IMR-90 (cell line): Measurements from ENCODE around the gene RNASE4. TPM values are rescaled to one million over a fixed set of nuclear protein-coding genes. Genes with fewer than 3 reads are reported as not detected.

Source experiments
- ATAC-seq: fragments of 200-7000 bp; cut with Tn5 transposase; 2 replicates; pipeline ENCODE4 v1.9.1; 2020; ENCODE audit warnings: low read depth, mild to moderate bottlenecking, moderate library complexity
- BruUV-seq: library from RNA; stranded (reverse); fragments of 400-500 nt; replicated peaks from 2 replicates; lab custom pipeline; 2021; lab: Mats Ljungman, UMichigan
- CTCF ChIA-PET: fragments of 300-600 bp; formaldehyde crosslinking; extraction: SDS; loops from one replicate; lab custom pipeline; 2021; ENCODE audit warnings: antibody characterized with exemption; lab: Yijun Ruan, JAX
- POLR2A ChIA-PET: fragments of 300-600 bp; sonication (Branson Sonifier 250); formaldehyde crosslinking; loops from one replicate; lab custom pipeline; 2022; ENCODE audit warnings: antibody characterized with exemption; ENCODE audit not compliant: unreplicated experiment; lab: Charles Lee
- DNase-seq: peaks from one replicate; pipeline ENCODE4 v3.0.0; 2013
- H2AFZ ChIP-seq: replicated peaks from 2 replicates; pipeline ENCODE3; 2013; ENCODE audit warnings: low read length, mild to moderate bottlenecking; ENCODE audit not compliant: poor library complexity
- H2AK5ac ChIP-seq: 2 replicates; pipeline ENCODE4 v1.6.1; 2013; ENCODE audit warnings: low read depth, low read length, inconsistent platforms
- H2AK9ac ChIP-seq: replicated peaks from 2 replicates; pipeline ENCODE3; 2013; ENCODE audit warnings: mild to moderate bottlenecking, low read depth, low read length, moderate library complexity; ENCODE audit not compliant: poor library complexity
- H2BK120ac ChIP-seq: 2 replicates; pipeline ENCODE4 v1.6.1; 2013; ENCODE audit warnings: low read depth, low read length, inconsistent platforms
- H2BK15ac ChIP-seq: 3 replicates; pipeline ENCODE4 v1.6.1; 2013; ENCODE audit warnings: low read depth, low read length, inconsistent platforms
- H2BK20ac ChIP-seq: 2 replicates; pipeline ENCODE4 v1.6.1; 2013; ENCODE audit warnings: low read depth, mild to moderate bottlenecking, inconsistent platforms, low read length, moderate library complexity
- H2BK5ac ChIP-seq: 2 replicates; pipeline ENCODE4 v1.6.1; 2013; ENCODE audit warnings: mild to moderate bottlenecking, low read depth, low read length, inconsistent platforms; ENCODE audit not compliant: poor library complexity, severe bottlenecking
- H3K14ac ChIP-seq: replicated peaks from 2 replicates; pipeline ENCODE4 v1.6.1; 2013; ENCODE audit warnings: low read depth, low read length, inconsistent platforms
- H3K18ac ChIP-seq: 2 replicates; pipeline ENCODE4 v1.6.1; 2013; ENCODE audit warnings: low read depth, low read length, control low read depth
- H3K23ac ChIP-seq: 2 replicates; pipeline ENCODE4 v1.6.1; 2013; ENCODE audit warnings: low read depth, low read length, inconsistent platforms
- H3K27ac ChIP-seq: 2 replicates; pipeline ENCODE4 v1.5.1; 2013; ENCODE audit warnings: mild to moderate bottlenecking, control low read depth, low read length; ENCODE audit not compliant: insufficient read depth
- H3K27me3 ChIP-seq: 2 replicates; pipeline ENCODE4 v1.6.1; 2013; ENCODE audit warnings: low read length; ENCODE audit not compliant: control insufficient read depth, insufficient read depth
- H3K36me3 ChIP-seq: 2 replicates; pipeline ENCODE4 v1.6.1; 2013; ENCODE audit warnings: low read length, mixed read lengths; ENCODE audit not compliant: control insufficient read depth, insufficient read depth
- H3K4ac ChIP-seq: 2 replicates; pipeline ENCODE4 v1.6.1; 2013; ENCODE audit warnings: low read depth, low read length, inconsistent platforms
- H3K4me1 ChIP-seq: 2 replicates; pipeline ENCODE4 v1.6.1; 2013; ENCODE audit warnings: low read length, mixed read lengths; ENCODE audit not compliant: control insufficient read depth, insufficient read depth
- H3K4me2 ChIP-seq: 2 replicates; pipeline ENCODE4 v1.6.1; 2013; ENCODE audit warnings: low read depth, mild to moderate bottlenecking, control low read depth, low read length, moderate library complexity
- H3K4me3 ChIP-seq: 2 replicates; pipeline ENCODE4 v1.5.1; 2013; ENCODE audit warnings: low read depth, mild to moderate bottlenecking, control low read depth, low read length, moderate library complexity; ENCODE audit not compliant: insufficient read depth
- H3K56ac ChIP-seq: 2 replicates; pipeline ENCODE4 v1.6.1; 2013; ENCODE audit warnings: low read length, inconsistent platforms; ENCODE audit not compliant: insufficient read depth; ENCODE audit errors: extremely low read depth
- H3K79me1 ChIP-seq, 2 experiments: 2 replicates each; pipeline ENCODE4 v1.6.1; 2013; ENCODE audit warnings: low read length in 2 of 2, inconsistent platforms in 1 of 2, low read depth in 1 of 2
- H3K9ac ChIP-seq: 2 replicates; pipeline ENCODE4 v1.6.1; 2013; ENCODE audit warnings: low read depth, low read length, control low read depth
- H3K9me1 ChIP-seq: 2 replicates; pipeline ENCODE4 v1.6.1; 2013; ENCODE audit warnings: low read length, inconsistent platforms; ENCODE audit not compliant: insufficient read depth
- H3K9me3 ChIP-seq: 2 replicates; pipeline ENCODE4 v1.6.1; 2013; ENCODE audit warnings: low read length; ENCODE audit not compliant: control insufficient read depth, insufficient read depth
- H4K20me1 ChIP-seq: 2 replicates; pipeline ENCODE4 v1.6.1; 2013; ENCODE audit warnings: low read length, inconsistent platforms; ENCODE audit not compliant: insufficient read depth
- H4K5ac ChIP-seq: 2 replicates; pipeline ENCODE4 v1.6.1; 2013; ENCODE audit warnings: mild to moderate bottlenecking, low read depth, low read length, control low read depth
- H4K8ac ChIP-seq, 2 experiments: 2 replicates each; pipeline ENCODE4 v1.6.1; 2013; ENCODE audit warnings: low read depth in 2 of 2, low read length in 2 of 2, control low read depth in 1 of 2, inconsistent platforms in 1 of 2
- H4K91ac ChIP-seq: 2 replicates; pipeline ENCODE4 v1.6.1; 2013; ENCODE audit warnings: low read depth, low read length, inconsistent platforms; ENCODE audit not compliant: insufficient read depth
- CEBPB ChIP-seq: IDR thresholded peaks from 2 replicates; pipeline ENCODE4 v1.6.1; 2012; ENCODE audit warnings: low read depth, low read length, improper control_type of control experiment
- FOS ChIP-seq: fragments of 150-350 bp; IDR thresholded peaks from 2 replicates; pipeline ENCODE4 v1.6.1; 2016; ENCODE audit warnings: low read depth, low read length
- MAZ ChIP-seq: IDR thresholded peaks from 2 replicates; pipeline ENCODE4 v1.6.1; 2012; ENCODE audit warnings: low read depth, mild to moderate bottlenecking, low read length, improper control_type of control experiment, moderate library complexity, borderline replicate concordance
- POLR2A ChIP-seq: IDR thresholded peaks from 2 replicates; pipeline ENCODE4 v1.6.1; 2012; ENCODE audit warnings: mild to moderate bottlenecking, low read depth, low read length
- WGBS, 2 experiments: methylation state at CpG; one replicate each; pipeline versions ENCODE4 v1.1.5 to v1.1.7; 2013; ENCODE audit warnings: missing lambda C conversion rate in 2 of 2; ENCODE audit not compliant: insufficient read length in 1 of 2; ENCODE audit errors: extremely low coverage in 2 of 2; 5-methylcytosine and 5-hydroxymethylcytosine counted together
- dilution Hi-C: fragments of 300-500 bp; cut with HindIII; formaldehyde crosslinking; loops from one replicate; pipeline ENCODE4 v1.14.3; 2018; ENCODE audit warnings: low sequenced_read_pairs; ENCODE audit not compliant: unreplicated experiment
- in situ Hi-C: fragments of 300-500 bp; cut with MboI; formaldehyde crosslinking; loops from 3 replicates; pipeline ENCODE4 v1.14.3; 2019; ENCODE audit warnings: low sequenced_read_pairs, inconsistent platforms, mixed read lengths
- intact Hi-C: fragments of 100-400 bp; cut with micrococcal nuclease; formaldehyde crosslinking; loops from 2 replicates; pipeline ENCODE4 v1.10.0; 2022
- polyA plus RNA-seq, 3 experiments: library from polyadenylated mRNA; depleted of rRNA; stranded (reverse); fragments of >200 nt; gene quantifications; 2 replicates each; pipeline ENCODE4 v1.2.3, GENCODE V29; 2012; ENCODE audit warnings: low replicate concordance in 1 of 3
- total RNA-seq: library from RNA; depleted of rRNA; stranded (reverse); fragments of >200 nt; gene quantifications from 2 replicates; pipeline ENCODE4 v1.2.3, GENCODE V29; 2012

The RNASE4 gene
- total and polyA plus RNA-seq, 2 of the 4 experiments (the other 2 are of a cell fraction), result 10.4 to 11.6 TPM

GRCh38 chr14:20682435-20683124 is 1.8 kb upstream of the RNASE4 start:
- TSS peak; percentile 66 for BruUV-seq

More at GRCh38 chr14:20682435-20683124, 1.8 kb upstream of the RNASE4 start:
- Histone ChIP-seq H3K4me3 (peak overlapping the region; percentile 65), H3K14ac (peak overlapping the region; percentile 74), H3K4me1 (no peaks in the 10 kb centered on the region), H2AK5ac (peak overlapping the region; percentile 39; the same call in 1 of the 2 replicates), H2AFZ (peak overlapping the region; percentile 98), H3K79me1 (0 out of 4 replicates have a peak, but pooled peaks cover 3% of the 10 kb centered on the region in 2 experiments), H2BK20ac (no peak overlapping the region), H3K9me3 (no peaks in the 10 kb centered on the region), H2BK120ac (peak overlapping the region; percentile 48; the same call in 1 of the 2 replicates), H3K18ac (peak overlapping the region; percentile 63), H3K9ac (peak overlapping the region; percentile 90), H3K56ac (peak overlapping the region; percentile 78), H4K5ac (peak overlapping the region; percentile 88), H3K23ac (peak overlapping the region; percentile 40), H4K91ac (peak overlapping the region; percentile 65), H3K4ac (peak overlapping the region; percentile 90), H2AK9ac (peak overlapping the region; percentile 70), H2BK5ac (peak overlapping the region; percentile 89), H2BK15ac (no peak overlapping the region; the same call in 2 of the 3 replicates), H3K27ac (peak overlapping the region; percentile 90), H4K8ac (peak overlapping the region; percentile 50 to 93), H4K20me1 (peaks cover 6% of the 10 kb centered on the region), H3K9me1 (peaks cover 4% of the 10 kb centered on the region; the same call in 1 of the 2 replicates), H3K4me2 (peak overlapping the region; percentile 85), H3K27me3 (no peaks in the 10 kb centered on the region), H3K36me3 (no peaks in the 10 kb centered on the region)
- POLR2A ChIA-PET, result interaction anchor here (1.6 kb wide), 1 partner anchor 221 kb away, joined by 4 read pairs; the partner anchor contains the start of gene PIP4P1
- no CpG with 5 or more reads among the region's 40 CpGs for WGBS, 2 experiments
- intact Hi-C loops, result loop anchor here (1.0 to 5.0 kb wide), 6 partner anchors 69 to 420 kb away; partner anchors contain the start of genes PARP2, PIP4P1, TEP1 and TMEM253
- in situ Hi-C loops, result loop anchor here (5.0 to 10.0 kb wide), 3 partner anchors 50 to 358 kb away; partner anchors contain the start of gene TEP1
- TF ChIP-seq POLR2A (peak; percentile 92), FOS (no peak), MAZ (peak; percentile 54; the same call in 1 of the 2 replicates), CEBPB (peak; percentile 67)
- CTCF ChIA-PET, result interaction anchor here (1.4 to 2.0 kb wide), 3 partner anchors 8 to 289 kb away, joined by 4 to 7 read pairs (median 4); no protein-coding TSS in a partner anchor
- ATAC-seq (peak; percentile 67), DNase-seq (peak; percentile 92)
- dilution Hi-C loops, result no loop called here
